Glutamatergic neuron (in vitro differentiated cells): Measurements from ENCODE around the gene ATF7IP2. TPM values are rescaled to one million over a fixed set of nuclear protein-coding genes. Genes with fewer than 3 reads are reported as not detected.
"Not testable (repeated sequence)": the region's sequence is repeated elsewhere in the genome, so short reads cannot be mapped to it uniquely, and the experiment has no call there.

ENCODE experiments used
- DNase-seq: peaks from one replicate; pipeline ENCODE4 v3.0.0; 2022
- H3K27ac Mint-ChIP-seq: one replicate; pipeline ENCODE4 v1.8.0; 2020; ENCODE audit warnings: mild to moderate bottlenecking, mixed read lengths, inconsistent platforms; ENCODE audit not compliant: unreplicated experiment
- H3K27me3 Mint-ChIP-seq: one replicate; pipeline ENCODE4 v1.8.0; 2020; ENCODE audit warnings: mild to moderate bottlenecking, moderate library complexity, mixed read lengths, inconsistent platforms; ENCODE audit not compliant: unreplicated experiment
- H3K36me3 Mint-ChIP-seq: one replicate; pipeline ENCODE4 v1.8.0; 2020; ENCODE audit warnings: mild to moderate bottlenecking, mixed read lengths, inconsistent platforms; ENCODE audit not compliant: unreplicated experiment
- H3K4me1 Mint-ChIP-seq: one replicate; pipeline ENCODE4 v1.8.0; 2020; ENCODE audit warnings: mild to moderate bottlenecking, low read depth, mixed read lengths, inconsistent platforms; ENCODE audit not compliant: unreplicated experiment
- H3K4me3 Mint-ChIP-seq: one replicate; pipeline ENCODE4 v1.8.0; 2020; ENCODE audit warnings: mild to moderate bottlenecking, mixed read lengths, inconsistent platforms; ENCODE audit not compliant: unreplicated experiment
- H3K9me3 Mint-ChIP-seq: one replicate; pipeline ENCODE4 v1.8.0; 2020; ENCODE audit warnings: mild to moderate bottlenecking, moderate library complexity, mixed read lengths, inconsistent platforms; ENCODE audit not compliant: unreplicated experiment
- total RNA-seq: library from RNA; stranded (reverse); fragmentation: NEBNext Ultra II Directional; extraction: Animal tissue kit (Norgen Biotek cat#: 25700); gene quantifications from one replicate; pipeline ENCODE4 v1.2.1, GENCODE V29; 2021; ENCODE audit not compliant: unreplicated experiment
- TF ChIP-seq, protein P1 (sequence below): fragments of 200-600 bp; sonication (generic); IDR thresholded peaks from one replicate; pipeline ENCODE4 v1.5.0; 2021; ENCODE audit not compliant: partially characterized antibody, unreplicated experiment

The ATF7IP2 gene
- total RNA-seq, 1 donor from 2014 or later, result 9.1 TPM

DNA sequence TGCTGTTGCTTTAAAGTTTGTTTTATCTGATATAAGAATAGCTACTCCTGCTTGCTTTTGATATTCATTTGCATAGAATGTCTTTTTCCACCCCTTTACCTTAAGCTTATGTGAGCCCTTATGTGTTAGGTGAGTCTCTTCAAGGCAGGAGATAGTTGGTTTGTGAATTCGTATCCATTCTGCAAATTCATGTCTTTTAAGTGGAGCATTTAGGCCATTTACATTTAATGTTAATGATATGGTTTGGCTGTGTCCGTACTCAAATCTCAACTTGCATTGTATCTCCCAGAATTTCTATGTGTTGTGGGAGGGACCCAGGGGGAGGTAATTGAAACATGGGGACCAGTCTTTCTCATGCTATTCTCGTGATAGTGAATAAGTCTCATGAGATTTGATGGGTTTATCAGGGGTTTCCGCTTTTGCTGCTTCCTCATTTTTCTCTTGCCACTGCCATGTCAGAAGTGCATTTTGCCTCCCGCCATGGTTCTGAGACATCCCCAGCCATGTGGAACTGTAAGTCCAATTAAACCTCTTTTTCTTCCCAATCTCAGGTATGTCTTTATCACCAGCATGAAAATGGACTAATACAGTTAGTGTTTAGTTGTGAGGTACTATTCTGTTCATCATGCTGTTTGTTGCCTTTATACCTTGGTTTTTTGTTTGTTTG is 27.2 kb downstream of the ATF7IP2 start:
- Mint-ChIP-seq H3K4me1 (no peaks in the 10 kb centered on the region), H3K9me3 (peaks cover 16% of the 10 kb centered on the region), H3K36me3 (peaks cover 57% of the 10 kb centered on the region), H3K4me3 (no peak overlapping the region), H3K27ac (no peak overlapping the region), H3K27me3 (no peaks in the 10 kb centered on the region)
- no peak for DNase-seq
- TF ChIP-seq, protein P1, sequence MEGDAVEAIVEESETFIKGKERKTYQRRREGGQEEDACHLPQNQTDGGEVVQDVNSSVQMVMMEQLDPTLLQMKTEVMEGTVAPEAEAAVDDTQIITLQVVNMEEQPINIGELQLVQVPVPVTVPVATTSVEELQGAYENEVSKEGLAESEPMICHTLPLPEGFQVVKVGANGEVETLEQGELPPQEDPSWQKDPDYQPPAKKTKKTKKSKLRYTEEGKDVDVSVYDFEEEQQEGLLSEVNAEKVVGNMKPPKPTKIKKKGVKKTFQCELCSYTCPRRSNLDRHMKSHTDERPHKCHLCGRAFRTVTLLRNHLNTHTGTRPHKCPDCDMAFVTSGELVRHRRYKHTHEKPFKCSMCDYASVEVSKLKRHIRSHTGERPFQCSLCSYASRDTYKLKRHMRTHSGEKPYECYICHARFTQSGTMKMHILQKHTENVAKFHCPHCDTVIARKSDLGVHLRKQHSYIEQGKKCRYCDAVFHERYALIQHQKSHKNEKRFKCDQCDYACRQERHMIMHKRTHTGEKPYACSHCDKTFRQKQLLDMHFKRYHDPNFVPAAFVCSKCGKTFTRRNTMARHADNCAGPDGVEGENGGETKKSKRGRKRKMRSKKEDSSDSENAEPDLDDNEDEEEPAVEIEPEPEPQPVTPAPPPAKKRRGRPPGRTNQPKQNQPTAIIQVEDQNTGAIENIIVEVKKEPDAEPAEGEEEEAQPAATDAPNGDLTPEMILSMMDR, result no peak

DNA sequence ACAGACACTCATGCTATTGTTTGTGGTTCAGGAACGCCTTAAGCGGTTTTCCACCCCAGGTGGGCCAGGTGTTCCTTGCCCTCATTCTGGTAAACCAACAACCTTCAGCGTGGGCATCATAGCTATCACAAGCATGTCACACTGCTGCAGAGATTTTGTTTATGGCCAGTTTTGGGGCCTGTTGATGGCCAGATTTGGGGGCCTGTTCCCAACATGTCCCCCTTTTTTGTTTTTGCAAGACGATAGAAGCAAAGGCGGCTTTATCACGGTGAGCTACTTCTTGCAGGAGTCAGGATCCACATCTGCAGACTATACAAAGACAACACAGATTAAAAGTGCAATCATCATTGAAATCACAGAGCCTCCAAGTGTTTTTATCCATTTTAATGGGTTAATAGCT is 32.3 kb downstream of the ATF7IP2 start:
- Mint-ChIP-seq H3K9me3 (peaks cover 12% of the 10 kb centered on the region), H3K36me3 (peaks cover 43% of the 10 kb centered on the region)
- H3K4me1 Mint-ChIP-seq, DNase-seq, H3K27me3 Mint-ChIP-seq, H3K4me3 Mint-ChIP-seq, H3K27ac Mint-ChIP-seq: not testable (repeated sequence)

DNA sequence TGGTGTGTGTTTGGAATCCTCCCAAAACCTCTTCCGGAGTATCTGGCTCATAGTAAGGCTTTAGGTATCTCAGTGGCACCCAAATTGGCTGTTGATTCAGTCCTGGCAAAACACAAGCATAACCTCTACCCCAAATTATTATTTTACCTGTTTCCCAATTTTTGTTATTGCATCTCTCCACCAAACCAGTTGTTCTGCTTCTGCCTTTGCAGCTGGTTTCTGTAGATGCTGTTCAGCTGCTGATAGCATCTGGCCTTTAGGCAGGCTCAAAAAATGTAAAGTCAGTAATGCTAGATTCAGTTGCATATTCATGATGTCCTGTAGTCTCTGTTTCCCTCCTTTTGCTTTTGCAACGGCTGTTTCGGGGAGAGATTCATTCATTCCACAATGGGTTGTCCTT is 33.8 kb downstream of the ATF7IP2 start:
- Mint-ChIP-seq H3K4me3 (no peak overlapping the region), H3K27me3 (no peaks in the 10 kb centered on the region), H3K4me1 (no peaks in the 10 kb centered on the region), H3K27ac (no peak overlapping the region), H3K36me3 (peaks cover 34% of the 10 kb centered on the region), H3K9me3 (peaks cover 10% of the 10 kb centered on the region)
- TF ChIP-seq, protein P1, result no peak
- no peak for DNase-seq

DNA sequence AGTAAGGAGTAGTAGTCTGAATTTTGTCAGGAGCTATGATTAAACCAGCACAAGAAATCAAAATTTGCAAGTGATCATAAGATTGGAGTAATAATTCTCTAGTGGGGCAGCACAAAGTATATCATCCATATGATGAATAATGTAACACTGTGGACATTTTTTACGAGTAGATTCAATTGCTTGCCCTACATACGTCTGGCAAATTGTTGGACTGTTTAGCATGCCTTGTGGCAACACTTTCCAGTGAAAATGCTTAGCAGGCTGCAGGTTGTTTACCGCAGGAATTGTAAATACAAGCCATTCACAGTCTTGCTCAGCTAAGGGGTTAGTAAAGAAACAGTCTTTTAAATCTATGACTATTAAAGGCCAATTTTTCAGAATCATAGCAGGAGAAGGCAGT is 35.7 kb downstream of the ATF7IP2 start:
- Mint-ChIP-seq H3K27me3 (peaks cover 2% of the 10 kb centered on the region), H3K27ac (no peak overlapping the region), H3K4me3 (no peak overlapping the region), H3K4me1 (no peaks in the 10 kb centered on the region), H3K36me3 (peaks cover 17% of the 10 kb centered on the region), H3K9me3 (peaks cover 5% of the 10 kb centered on the region)
- DNase-seq, result no peak
- TF ChIP-seq, protein P1, result no peak

DNA sequence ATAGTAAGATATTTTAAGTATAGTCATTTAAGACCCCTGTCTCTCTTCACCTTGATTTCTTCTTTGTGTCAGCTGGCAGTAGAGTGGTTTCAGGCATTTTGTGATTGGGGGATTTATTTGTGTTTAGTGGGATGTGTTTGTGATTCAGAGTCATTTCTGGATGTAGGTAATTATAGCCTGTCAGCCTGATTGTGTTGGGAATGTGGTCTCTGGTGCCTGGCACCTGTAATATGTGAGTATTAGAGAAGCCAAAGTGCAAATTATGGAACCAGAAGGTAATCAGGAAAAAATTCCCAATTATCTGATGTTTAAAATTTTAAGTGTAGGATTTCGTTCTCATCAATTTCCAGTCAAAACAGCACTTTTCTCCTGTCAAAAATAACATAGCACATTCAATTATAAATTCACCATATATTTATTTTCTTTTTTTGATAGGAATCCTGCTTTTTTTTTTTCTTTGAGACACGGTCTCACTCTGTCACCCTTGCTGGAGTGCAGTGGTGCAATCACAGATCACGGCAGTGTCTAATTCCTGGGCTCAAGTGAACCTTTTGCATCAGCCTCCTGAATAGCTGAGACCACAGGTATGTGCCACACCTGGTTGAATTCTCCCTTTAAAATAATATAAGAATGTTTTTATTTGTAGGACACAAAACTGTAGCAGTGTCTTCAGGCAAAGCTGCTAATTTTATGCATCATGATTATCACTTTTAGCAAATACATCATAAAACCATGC is 42.7 kb downstream of the ATF7IP2 start:
- no peak overlapping the region for H3K27ac Mint-ChIP-seq
- TF ChIP-seq, protein P1, result no peak
- no peaks in the 10 kb centered on the region for H3K4me1 Mint-ChIP-seq
- no peak for DNase-seq
- H3K4me3 Mint-ChIP-seq, result no peak overlapping the region
- H3K9me3 Mint-ChIP-seq, result no peaks in the 10 kb centered on the region
- no peaks in the 10 kb centered on the region for H3K36me3 Mint-ChIP-seq
- peaks cover 2% of the 10 kb centered on the region for H3K27me3 Mint-ChIP-seq

DNA sequence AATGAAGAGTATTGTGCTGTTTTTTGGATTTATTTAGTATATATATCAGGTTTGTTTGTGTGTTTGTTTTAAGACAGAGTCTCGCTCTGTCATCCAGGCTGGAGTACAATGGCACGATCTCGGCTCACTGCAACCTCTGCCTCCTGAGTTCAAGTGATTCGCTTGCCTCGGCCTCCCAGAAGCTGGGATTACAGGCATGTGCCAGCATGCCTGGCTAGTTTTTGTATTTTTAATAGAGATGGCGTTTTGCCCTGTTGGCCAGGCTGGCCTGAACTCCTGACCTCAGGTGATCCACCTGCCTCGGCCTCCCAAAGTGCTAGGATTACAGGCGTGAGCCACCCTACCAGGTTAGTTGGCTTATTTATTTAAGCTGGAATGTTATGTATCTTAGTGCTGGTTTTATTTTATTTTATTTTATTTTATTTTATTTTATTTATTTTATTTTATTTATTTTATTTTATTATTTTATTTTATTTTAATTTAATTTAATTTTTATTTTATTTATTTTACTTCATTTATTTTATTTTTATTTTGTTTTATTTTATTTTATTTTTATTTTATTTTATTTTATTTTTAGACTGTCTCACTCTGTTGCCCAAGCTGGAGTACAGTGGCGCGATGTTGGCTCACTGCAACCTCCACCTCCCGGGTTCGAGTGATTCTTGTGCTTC is 43.6 kb downstream of the ATF7IP2 start:
- H3K27me3 Mint-ChIP-seq, result not testable (repeated sequence)

More for the DNA sequence above, 43.6 kb downstream of the ATF7IP2 start:
- not testable (repeated sequence) for H3K36me3 Mint-ChIP-seq, H3K4me1 Mint-ChIP-seq, H3K27ac Mint-ChIP-seq, H3K4me3 Mint-ChIP-seq, H3K9me3 Mint-ChIP-seq, DNase-seq
